WERI-Rb-1 (cell line): ENCODE data around the gene CTXN1.

ENCODE experiments used
- DNase-seq: peaks from one replicate; pipeline ENCODE4 v3.0.0-alpha.2; 2020
- H3K27ac ChIP-seq: fragments of 250-450 bp; sonication (Bioruptor Pico); 2 replicates; pipeline ENCODE4 v1.5.1; 2020; ENCODE audit warnings: mild to moderate bottlenecking, moderate library complexity
- H3K27me3 ChIP-seq: fragments of 250-450 bp; sonication (Bioruptor Pico); 2 replicates; pipeline ENCODE4 v1.5.1; 2021; ENCODE audit warnings: mild to moderate bottlenecking, low read depth, moderate library complexity; ENCODE audit not compliant: insufficient read depth, severe bottlenecking
- H3K36me3 ChIP-seq: fragments of 250-450 bp; sonication (Bioruptor Pico); 2 replicates; pipeline ENCODE4 v1.5.1; 2020; ENCODE audit warnings: mild to moderate bottlenecking, moderate library complexity
- H3K4me3 ChIP-seq: 2 replicates; pipeline ENCODE4 v1.5.1; 2011; ENCODE audit warnings: low read depth, mild to moderate bottlenecking, control low read depth, low read length
- H3K9me3 ChIP-seq: fragments of 250-450 bp; sonication (Bioruptor Pico); 2 replicates; pipeline ENCODE4 v1.5.1; 2021; ENCODE audit warnings: mild to moderate bottlenecking, moderate library complexity; ENCODE audit not compliant: severe bottlenecking
- CTCF ChIP-seq: IDR thresholded peaks from 2 replicates; pipeline ENCODE4 v1.5.1; 2011; ENCODE audit warnings: low read depth, mild to moderate bottlenecking, control low read depth, inconsistent platforms, low read length

The CTXN1 gene

GRCh38 chr19:7917267-7918061 lies 8.5 kb downstream of the CTXN1 start:
- H3K27me3 ChIP-seq, result no peaks in the 10 kb centered on the region
- peak; percentile 28 for DNase-seq

GRCh38 chr19:7916955-7917266 lies 9.0 kb downstream of the CTXN1 start:
- no peak for DNase-seq
- H3K36me3 ChIP-seq, result peaks cover 12% of the 10 kb centered on the region
- H3K9me3 ChIP-seq, result peaks cover 4% of the 10 kb centered on the region
- no peak overlapping the region for H3K4me3 ChIP-seq
- TF ChIP-seq CTCF, result no peak
- H3K27me3 ChIP-seq, result no peaks in the 10 kb centered on the region
- H3K27ac ChIP-seq, result no peak overlapping the region

More at GRCh38 chr19:7917267-7918061, 8.5 kb downstream of the CTXN1 start:
- 0 out of 2 replicates have a peak, but pooled peaks have one; percentile 33 for TF ChIP-seq CTCF
- Histone ChIP-seq H3K9me3 (peaks cover 4% of the 10 kb centered on the region), H3K4me3 (no peak overlapping the region), H3K36me3 (peaks cover 14% of the 10 kb centered on the region), H3K27ac (no peak overlapping the region)

GRCh38 chr19:7916103-7916954 lies 9.6 kb downstream of the CTXN1 start:
- H3K9me3 ChIP-seq, result peaks cover 4% of the 10 kb centered on the region
- H3K4me3 ChIP-seq, result peak overlapping the region; percentile 61
- H3K27me3 ChIP-seq, result no peaks in the 10 kb centered on the region
- peak; percentile 16; the same call in 1 of the 2 replicates for TF ChIP-seq CTCF
- H3K27ac ChIP-seq, result peak overlapping the region; percentile 46
- DNase-seq, result peak; percentile 54
- peaks cover 13% of the 10 kb centered on the region for H3K36me3 ChIP-seq

- TF ChIP-seq CTCF, result no peak
- peaks cover 20% of the 10 kb centered on the region for H3K36me3 ChIP-seq
- H3K4me3 ChIP-seq, result peak overlapping the region; percentile 61
- DNase-seq, result peak; percentile 11
- peaks cover 4% of the 10 kb centered on the region for H3K9me3 ChIP-seq
- no peaks in the 10 kb centered on the region for H3K27me3 ChIP-seq
- H3K27ac ChIP-seq, result peak overlapping the region; percentile 46
Observed at GRCh38 chr19:7915250-7916102, 10.5 kb downstream of the CTXN1 start.

GRCh38 chr19:7914598-7915045 lies 11.3 kb downstream of the CTXN1 start, which contains the start of gene TGFBR3L:
Gene TGFBR3L, plus strand, starts transcription at chr19:7914830.
- H3K27ac ChIP-seq, result no peak within 1 kb of the TSS
- H3K27me3 ChIP-seq, result no peaks in the 10 kb centered on the region
- H3K9me3 ChIP-seq, result peaks cover 4% of the 10 kb centered on the region
- TF ChIP-seq CTCF, result peak; percentile 2; the same call in 1 of the 2 replicates
- peak; percentile 30 for DNase-seq
- peaks cover 27% of the 10 kb centered on the region for H3K36me3 ChIP-seq
- peak within 1 kb of the TSS; percentile 61 for H3K4me3 ChIP-seq
